ENCODE data around the gene ABLIM2. TPM values are rescaled to one million over a fixed set of nuclear protein-coding genes. Genes with fewer than 3 reads are reported as not detected.

Gene ABLIM2
- total RNA-seq, 1 donor from 2014 or later: 18.4 TPM

DNA sequence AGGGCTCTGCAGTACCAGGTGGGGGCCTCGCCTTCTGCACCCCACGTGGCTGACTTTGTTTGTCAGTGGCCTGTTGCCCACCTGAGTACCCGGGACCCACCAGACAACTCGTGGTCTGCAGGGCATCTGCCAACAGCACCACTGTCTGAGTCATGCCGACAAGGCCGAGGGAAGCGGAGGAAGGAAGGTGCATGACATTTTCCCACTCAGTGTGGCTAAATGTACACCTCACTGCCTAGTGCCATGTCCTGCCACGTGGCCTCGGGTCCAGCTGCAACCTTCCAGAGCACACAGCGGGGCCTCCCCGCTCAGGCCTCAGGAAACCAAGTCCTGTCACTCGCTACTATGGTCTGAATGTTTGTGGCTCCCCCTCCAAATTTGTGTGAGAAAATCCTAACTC lies 22.1 kb downstream of the ABLIM2 start:
- DNase-seq: no peak

DNA sequence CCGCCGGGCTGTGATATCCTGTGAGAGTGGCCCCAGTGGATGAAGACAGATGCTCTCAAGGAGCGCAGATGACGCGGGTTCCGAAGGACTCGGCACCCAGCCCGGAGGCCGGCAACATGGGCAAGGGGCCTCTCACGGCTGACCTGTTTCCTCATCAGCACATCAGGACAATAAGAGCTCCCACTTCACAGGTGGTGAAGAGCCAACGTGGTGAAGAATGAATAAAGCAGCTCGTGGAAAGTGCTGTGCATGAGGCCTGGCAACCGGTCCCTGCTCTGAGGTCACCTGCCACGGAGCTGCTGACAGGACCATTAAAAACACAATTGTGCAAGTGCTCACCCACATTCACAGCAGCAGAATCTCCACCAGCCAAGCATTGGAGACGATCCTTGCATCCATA lies 22.9 kb downstream of the ABLIM2 start:
- no peak for DNase-seq

DNA sequence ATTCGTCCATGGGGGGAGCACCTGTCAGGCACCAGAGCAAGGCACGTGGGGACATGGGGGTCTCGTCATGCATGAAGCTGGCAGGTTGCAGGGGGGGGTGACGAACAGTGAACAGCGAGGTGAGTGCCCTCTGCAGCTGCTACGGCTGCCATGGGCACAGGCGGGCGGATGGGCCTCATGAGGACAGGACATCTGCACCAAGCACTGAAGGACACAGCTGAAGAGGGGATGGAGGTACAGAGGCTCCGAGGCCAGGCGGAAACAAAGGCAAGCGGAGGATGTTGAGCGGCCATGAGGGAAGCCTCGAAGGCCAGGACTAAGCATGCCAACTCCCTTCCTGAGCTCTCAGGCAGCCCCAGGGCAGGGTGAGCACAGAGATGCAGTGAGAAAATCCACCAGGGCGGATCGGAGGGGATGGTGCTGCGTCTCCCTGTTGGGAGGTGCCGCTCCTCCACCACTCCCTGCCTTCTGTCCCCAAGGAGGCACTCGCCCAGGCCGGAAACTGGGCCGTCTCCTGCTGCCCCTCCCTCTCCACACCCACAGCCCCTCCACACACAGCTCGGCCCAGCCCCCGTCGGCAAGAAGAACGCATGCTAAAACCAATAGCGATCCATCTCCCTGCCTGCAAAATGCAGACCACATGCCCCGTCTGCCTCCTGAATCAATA lies 24.6 kb downstream of the ABLIM2 start:
- DNase-seq: no peak

DNA sequence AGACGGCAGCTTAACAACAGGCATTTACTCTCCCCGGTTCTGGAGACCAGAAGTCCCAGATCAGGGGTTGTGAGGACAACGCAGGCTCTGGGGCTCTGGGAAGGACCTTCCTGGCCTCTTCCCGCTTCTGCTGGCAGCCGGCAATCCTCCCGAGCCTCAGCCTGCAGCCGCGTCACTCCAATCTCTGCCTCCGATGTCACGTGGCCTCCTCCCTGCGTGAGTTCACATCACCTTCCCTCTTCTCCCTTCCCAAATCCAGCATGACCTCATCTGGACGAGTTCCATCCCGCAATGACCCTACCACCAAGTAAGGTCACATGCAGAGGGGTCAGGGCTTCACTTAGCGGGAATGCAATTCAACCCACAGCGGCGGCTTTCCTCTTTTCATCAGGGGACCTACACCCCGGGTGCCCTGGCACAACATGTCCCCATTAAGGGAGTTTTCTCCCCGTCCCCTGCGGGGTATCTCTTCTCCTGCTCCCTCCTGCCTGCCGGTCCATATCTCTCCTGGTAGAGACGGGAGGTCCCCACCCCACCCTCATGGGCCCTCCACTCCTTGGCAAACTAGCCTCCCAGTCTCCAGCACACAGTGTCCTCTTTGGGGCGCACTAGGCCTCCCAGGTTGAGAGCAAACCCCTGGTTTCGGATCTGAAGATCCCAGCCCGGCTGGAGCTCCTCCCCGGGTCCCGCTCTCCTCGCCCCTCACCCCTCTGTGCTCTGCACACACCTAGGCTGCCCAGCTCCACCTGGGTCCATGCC lies 25.5 kb downstream of the ABLIM2 start:
- no peak for DNase-seq

DNA sequence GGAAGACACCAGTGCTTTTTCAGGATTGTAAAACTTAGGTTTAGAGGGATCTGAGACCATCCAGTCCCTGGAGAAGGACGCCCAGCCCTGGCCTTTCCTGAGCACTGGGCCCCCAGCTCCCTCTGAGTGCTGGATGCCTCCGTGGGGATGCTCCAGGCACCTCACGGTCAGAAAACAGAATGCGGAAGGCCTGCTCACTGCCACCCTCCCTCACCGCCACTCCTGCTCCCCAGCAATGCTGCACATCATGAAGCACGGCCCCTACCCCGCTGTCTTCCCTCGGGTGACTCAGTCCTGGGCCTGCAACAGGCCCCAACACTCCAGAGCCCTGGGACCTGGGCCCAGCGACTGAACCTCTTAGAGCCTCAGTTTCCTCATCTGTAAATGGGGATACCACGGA lies 26.2 kb downstream of the ABLIM2 start:
- DNase-seq: no peak

DNA sequence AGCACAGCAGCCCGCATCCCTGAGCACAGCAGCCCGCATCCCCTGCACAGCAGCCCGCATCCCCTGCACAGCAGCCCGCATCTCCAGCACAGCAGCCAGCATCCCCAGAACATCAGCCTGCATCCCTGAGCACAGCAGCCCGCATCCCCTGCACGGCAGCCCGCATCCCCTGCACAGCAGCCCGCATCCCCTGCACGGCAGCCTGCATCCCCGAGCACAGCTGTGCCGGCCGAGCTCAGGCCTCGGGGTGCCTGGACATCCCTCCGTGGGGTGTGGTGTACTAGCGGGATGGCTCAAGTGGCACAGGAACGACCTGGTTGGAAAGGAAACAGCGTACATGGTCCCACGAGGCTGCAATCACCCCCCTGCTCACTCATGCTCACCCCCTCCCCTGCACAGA lies 26.8 kb downstream of the ABLIM2 start:
- DNase-seq: no peak

DNA sequence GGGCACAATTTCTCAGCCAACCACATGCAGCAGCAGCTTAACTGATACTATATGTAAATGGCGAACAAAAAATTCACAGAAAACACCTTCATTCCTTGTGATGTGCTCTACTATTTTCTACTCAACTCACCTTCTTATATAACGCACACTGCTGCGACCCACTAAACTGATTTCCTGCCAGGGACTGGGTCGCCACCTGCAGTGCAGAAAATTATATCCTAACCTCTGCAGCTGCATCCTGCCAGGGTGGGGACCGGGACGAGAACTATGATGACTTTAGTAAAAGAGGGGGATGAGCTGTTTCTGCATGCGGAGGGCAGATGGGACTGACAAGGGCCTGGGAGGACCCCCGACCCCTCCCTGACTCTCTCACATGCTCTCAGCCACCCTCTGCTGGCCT lies 27.4 kb downstream of the ABLIM2 start:
- DNase-seq: no peak

DNA sequence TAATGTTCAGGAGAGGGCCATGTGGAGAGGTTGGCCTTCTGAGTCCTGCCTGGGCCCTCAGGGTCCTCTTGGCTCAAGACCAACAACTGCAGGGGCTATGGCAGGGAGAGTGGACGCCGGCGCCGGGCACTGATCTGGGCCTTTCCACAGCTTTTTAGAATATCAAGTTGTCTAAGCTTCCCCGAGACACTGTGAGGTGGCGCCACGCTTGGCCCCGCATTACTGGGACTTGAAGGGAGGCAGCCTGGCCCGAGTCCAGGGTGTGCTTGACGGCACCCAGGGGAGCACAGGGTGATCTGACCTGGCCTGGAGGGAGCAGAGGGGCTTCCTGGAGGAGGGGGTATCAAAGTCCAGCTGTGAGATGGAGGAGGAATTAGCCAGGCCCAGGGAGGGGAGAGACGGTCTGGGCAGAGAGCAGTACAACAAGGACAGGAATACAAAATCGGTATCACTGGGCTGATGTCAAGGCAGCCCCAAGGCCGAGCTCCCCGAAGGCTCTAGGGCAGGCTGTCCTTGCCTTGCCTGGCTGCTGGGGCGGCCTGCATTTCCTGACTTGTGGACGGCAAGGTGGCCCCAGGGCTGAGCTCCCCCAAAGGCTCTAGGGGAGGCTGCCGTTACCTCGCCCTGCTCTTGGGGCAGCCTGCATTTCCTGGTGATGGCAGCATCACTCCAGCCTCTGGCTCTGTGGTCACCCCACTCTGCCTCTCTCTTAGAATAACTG lies 28.1 kb downstream of the ABLIM2 start:
- DNase-seq: no peak

DNA sequence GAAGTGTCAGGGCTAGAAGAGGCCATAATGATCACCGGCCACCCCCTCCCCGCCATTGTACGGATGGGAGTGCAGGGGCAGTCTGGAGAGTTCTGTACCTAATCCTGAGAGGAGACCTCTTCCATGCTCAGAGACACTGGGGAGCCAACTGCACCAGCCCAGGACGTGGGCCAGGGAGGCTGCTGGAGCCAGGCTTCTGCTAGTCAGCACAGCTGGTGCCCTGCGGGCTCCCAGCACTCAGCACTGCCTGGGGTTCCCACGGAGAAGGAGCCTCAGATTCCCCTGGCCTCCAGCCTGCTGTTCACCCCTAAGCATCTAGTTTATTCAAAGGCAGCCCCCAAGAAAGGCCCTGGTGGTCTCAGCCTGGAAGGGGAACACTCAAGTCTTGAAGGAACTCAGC lies 28.8 kb downstream of the ABLIM2 start:
- DNase-seq: no peak

DNA sequence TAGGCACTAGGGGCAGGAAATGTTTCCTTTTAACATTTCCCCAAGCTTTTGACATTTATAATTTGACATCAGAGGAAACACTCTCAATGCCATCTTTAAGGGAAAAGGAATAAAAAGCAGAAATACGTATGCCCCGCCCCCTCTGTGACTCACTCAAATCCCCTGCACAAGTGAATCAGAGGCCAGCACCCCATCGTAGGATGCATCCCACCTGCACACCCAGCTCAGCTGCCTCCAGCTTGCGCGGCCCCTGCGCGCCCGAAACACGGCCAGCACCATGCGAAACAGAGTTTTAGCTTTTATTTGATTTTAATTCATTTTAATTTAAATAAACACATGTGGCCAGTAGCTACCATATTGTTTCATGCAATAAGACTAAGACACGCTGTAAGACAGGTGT lies 29.5 kb downstream of the ABLIM2 start:
- DNase-seq: no peak

DNA sequence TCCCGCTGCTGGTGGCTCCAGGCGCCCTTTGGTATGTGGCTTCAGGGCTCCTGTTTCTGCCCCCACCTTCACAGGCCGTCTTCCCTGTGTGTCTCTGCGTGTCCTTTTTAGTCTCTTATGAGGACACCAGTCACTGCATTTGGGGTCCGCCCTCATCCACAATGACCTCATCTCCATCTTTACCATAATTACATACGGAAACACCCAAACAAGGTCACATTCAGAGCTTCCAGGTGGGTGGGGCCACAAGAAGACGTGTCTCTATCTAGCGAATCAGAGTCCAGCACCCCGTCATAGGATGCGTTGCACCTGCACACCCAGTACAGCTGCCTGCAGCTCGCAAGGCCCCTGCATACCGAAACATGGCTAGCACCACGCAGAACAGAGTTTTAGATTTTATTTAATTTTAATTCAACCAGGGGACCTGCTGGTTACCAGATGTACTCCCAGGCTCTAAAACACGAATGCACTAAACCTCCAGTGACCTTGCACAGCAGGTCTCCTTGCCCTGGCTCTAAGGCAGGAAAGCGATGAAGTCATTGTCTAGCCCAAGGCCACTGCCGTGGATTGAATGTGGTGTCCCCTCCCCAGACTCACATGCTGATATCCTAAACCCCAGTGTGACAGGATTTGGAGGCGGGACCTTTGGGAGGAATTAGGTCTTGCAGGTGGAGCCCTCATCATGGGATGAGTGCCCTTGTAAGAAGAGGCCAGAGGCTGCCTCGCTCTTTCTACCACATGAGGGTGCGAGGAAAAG lies 30.3 kb downstream of the ABLIM2 start:
- no peak for DNase-seq

DNA sequence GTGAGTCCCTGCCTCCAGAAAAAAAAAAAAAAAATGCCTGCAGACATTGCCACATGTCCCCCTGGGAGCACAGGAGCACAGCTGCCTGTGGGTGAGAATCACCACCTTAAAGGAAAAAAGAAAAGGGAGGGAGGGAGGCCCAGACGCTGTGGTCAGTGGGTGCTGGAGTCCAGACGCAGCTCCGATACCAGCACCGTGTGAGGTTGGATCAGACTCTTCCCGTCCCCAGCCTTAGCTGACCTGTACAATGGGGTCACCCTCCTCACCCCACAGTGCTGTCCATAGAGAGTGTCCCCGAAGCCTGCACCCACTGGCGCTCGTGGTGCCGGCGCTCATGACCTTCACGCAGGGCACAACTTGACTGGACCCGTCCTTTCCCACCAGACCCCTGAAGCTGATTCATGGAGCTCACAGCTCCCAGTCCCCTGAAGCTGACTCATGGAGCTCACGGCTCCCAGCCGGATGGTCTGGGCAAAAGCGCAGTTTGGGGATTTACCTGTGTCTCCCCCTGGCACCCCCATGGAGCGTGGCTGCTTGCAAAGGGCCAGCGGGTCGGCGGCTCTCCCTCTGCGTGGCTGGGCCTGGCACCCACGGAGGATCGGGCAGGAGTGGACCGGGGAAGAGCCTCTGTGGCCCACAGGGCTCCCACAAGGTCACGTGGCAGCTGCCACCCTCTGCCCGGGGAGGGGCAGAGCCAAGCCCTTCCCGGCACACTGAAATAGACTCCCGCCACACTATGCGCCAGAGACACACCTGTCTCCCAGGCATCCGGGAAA lies 31.4 kb downstream of the ABLIM2 start:
- DNase-seq: no peak

DNA sequence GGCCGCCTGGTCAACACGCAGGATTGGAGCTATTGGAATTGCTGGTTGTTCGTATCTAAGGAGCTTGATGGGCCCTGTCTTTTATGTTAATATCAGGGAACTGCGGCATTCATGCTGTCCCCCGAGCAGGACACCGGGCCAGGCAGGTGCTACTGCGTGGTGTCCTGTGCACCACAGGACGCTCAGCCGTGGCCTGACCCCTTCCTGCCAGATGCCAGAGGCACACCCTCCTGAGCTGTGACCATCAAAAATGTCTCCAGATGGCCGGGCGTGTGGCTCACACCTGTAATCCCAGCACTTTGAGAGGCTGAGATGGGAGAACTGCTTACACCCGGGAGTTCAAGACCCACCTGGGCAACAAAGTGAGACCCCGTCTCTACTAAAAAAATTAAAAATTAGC lies 32.1 kb downstream of the ABLIM2 start:
- DNase-seq: no peak

DNA sequence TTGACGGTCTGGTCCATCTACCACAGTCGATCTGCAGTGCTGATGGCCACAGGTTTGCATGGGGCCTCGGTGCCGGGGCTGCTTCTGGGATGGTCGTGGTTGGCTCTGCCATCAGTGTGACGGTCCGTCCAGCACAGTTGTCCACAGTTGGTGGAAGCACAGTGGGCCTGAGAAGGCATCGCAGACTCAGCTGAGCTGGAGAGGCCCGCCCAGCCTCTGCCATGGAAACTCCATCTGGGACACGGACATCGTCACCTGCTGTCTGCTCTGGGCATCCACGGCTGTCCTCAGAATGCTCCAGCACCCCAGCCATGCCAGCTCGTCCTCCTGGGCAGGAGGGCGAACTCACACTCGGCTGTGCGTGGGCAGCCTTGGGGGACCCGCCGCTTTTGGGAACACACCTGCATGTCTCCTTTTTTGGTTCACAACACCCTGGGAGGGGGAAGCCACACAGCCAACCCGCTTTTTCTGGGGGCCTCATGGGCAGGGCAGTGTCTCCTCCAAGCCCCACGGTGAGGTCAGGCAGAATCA lies 33.0 kb downstream of the ABLIM2 start:
- no peak for DNase-seq

DNA sequence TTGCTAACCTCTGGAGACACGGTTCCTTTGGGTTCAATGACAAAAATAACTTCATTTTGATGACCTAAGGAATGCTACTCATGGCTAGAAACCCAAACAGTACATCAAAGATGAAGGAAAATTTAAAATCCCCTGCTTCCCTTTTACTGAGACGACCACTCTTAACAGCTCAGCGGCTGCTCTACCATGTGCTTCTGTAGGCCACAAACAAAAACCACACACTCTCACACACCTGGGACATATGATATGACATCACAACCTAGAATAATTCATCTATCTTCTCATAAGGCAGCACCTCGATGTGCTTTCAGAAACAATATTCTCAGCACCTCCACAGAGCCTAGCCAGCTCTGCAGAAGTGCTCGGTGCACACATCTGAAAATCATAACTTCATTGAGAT lies 34.7 kb downstream of the ABLIM2 start:
- DNase-seq: no peak

DNA sequence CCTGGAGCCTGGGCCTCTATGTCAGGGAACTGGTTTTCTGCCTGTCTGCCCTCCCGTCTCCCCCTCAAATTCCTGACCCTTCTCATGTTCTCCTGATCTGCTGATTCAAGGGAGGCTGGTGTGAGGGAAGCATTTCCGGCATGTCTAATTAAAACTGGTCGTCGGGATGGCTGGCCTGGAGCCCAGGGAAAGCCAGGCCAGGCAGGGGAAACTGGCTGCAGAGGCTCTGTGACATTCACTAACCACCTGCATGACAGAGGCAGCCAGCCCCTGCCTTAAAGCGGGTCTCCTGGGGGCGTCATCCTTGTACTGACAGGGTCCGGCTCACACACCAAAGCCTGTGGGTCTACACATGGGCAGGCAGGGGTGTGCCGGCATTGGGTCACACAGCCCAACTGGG lies 35.2 kb downstream of the ABLIM2 start:
- DNase-seq: no peak

DNA sequence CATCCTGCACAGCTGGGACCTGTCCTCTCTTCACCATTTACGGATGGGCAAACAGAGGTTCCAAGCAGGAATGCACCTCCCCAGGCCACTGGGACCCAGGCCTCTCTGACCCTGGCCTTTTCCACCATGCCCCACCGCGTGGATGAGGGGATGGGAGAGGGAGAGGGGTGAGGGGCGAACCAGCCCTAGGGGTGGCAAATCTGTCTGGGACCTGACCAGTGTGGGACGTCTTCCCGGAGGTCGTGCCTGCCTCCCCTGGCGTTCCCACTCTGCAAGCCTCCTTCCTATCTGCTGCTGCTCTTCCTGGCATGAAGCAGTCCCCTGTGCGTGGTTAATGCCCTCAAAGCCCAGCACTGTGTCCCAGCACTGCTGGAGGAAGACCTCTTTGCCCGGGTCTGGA lies 35.9 kb downstream of the ABLIM2 start:
- DNase-seq: no peak

DNA sequence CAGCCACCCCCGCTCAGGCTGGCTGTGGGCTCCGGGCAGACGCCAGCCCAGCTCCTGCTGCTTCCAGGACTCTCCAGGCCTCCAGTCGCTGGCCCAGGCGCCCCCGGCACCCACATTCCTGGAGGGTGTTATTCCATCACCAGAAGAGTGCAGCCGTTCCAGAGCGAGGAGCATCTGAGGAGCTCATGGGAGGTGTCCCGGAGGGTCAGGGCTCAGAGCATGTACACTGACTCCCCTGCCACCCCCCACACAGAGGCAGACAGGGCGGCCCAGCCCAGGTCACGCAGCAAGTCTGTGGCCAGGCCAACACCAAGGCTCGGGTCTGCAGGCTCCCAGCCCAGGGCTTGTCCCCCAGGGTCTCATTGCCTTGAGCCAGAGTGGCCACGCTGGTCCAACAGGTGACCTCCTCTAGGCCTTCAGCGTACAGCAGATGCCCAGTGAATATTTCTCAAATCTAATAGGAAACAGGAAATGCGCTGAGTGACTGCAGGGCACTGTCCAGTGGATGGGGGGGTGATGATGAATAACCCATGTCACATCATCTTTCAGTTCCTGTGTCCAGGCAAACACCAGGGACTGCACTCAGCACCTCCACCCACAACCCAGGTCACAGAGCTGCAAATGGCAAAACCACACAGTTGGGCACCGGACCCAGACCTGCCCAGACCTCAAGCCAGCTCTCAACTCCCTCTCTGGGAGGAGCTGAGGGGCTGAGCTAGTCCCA lies 37.2 kb downstream of the ABLIM2 start:
- DNase-seq: no peak

DNA sequence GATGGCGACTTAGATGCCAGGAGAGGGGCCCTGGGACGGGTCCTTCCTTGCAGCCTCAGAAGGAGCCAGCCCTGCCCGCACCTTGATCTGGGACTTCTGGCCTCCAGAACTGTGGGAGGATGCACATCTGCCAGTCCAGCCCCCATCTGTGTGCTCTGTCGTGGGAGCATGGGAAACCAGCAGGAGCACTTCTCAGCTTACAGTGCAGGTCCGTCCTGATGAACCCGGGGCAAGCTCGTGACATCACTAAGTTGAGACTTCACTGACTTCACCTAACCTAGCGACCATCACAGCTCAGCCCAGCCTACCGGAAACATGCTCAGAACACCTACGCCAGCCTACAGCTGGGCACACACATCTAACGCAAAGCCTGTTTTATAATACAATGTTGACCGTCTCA lies 38.1 kb downstream of the ABLIM2 start:
- DNase-seq: no peak

DNA sequence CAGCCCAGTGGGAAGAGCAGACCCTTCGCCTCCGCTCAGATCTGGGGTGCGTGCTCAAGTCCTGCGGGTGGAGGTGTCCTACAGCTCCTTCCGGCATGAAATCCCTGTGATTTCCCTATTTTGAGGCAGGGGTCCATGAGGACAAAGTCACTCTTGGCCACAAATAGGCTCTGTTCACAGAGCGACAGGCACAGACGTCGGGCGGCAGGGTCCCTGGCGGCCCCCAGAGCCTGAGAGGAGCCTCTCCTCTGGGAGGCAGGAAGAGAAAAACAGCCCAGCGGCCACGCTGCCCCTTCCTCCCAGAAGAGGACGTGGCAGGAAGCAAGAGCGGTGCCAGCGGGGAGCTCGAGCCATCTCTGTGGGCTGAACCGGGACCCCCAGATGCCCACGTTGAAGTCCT lies 38.7 kb downstream of the ABLIM2 start:
- no peak for DNase-seq

DNA sequence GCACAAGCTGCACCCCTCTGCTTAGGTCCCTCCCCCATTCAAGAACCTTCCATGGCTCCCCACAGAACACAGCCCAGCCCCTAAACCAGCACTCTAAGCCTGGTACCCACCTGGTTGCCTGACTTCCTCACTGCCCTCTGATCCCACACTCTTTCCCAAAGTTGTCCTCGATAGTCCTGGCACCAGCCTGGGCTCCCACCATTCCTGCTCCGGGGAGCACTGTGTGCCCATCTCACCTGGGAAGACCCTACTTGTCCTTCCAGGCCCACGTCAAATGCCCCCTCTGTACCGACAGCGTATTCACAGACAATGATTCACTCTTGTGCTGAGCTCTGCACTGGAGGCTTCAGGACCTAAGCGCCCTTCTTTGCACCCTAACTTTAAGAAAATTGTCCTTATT lies 40.1 kb downstream of the ABLIM2 start:
- no peak for DNase-seq
